ENCODE data around the gene UBIAD1.

Gene UBIAD1

GRCh38 chr1:11330411-11330810 lies 57.4 kb downstream of the UBIAD1 start:
- DNase-seq (ENCODE audit: low spot score), result no peak
- TF ChIP-seq CTCF (IDR thresholded peaks at IDR 0.05; ENCODE audit: extremely low read depth, missing control alignments), result no peak

DNA sequence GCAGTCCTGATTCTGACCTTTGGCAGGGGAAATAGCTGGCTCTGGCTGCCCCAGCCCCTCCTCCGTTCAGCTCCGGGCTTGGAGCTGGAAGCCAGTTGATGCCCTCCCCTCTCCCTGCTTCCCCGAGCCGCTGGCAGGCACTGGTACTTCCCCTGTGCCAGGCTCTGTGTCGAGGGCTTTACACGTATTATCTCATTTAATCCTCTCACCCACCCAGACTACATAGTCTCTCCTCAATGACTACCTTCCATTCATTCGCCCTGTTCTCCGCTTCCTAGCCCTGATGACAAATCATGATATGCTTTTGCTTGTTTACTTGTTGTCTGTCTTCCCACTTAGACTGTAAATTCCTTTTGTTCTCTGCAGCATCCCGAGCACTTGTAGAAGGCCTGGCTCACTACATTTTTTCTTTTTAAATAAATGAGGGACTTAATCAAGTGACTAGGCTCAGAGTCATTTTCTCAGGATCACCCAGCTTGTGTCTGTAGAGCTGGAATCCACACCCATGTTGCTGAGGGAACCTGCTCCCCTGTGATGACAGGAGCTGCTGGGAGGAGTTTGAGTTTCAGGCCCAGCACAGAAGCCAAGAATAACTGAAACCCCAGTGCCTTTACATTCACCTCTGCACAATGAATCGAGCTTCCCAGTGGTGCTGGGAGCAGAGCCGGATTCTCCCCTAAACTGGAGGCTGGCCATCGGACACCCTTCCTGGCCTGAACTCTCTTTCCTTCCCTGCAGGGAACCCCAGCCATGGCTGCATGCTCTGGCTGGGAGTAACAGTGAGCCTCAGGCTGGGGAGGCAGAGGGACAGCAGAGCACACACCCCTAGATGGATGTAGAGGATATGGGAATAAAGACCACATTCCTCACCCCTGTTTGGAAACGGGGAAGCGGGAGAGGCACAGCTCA lies 58.3 kb downstream of the UBIAD1 start:
- DNase-seq (ENCODE audit: low spot score), result no peak
- TF ChIP-seq CTCF (IDR thresholded peaks at IDR 0.05; ENCODE audit: extremely low read depth, missing control alignments), result no peak

DNA sequence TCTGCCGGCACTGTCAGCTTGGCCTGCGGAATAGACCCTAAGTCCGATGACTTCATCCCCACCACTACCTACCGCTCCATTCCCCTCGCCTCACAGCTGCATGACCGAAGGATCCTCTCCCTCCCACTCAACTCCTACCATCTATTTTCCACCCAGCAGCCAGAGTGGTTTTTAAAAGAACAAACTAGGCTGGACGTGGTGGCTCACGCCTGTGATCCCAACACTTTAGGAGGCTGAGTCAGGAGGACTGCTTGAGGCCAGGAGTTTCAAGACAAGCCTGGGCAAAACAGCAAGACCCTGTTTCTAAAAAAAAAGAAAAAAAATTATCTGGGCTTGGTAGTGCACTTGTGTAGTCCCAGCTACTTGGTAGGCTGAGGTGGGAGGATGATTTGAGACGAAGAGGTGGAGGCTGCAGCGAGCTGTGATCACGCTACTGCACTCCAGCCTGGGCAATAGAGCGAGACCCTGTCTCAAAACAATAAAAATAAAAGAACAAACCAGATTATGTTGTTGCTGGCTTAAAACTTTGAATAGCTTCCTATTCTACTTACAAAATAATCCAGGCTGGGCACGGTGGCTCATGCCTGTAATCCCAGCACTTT lies 59.0 kb downstream of the UBIAD1 start:
- TF ChIP-seq CTCF (IDR thresholded peaks at IDR 0.05; ENCODE audit: extremely low read depth, missing control alignments), result no peak
- no peak for DNase-seq (ENCODE audit: low spot score)

- no peak for TF ChIP-seq CTCF (IDR thresholded peaks at IDR 0.05; ENCODE audit: extremely low read depth, missing control alignments)
- DNase-seq (ENCODE audit: low spot score), result no peak
Observed at GRCh38 chr1:11333631-11334030, 60.6 kb downstream of the UBIAD1 start.

DNA sequence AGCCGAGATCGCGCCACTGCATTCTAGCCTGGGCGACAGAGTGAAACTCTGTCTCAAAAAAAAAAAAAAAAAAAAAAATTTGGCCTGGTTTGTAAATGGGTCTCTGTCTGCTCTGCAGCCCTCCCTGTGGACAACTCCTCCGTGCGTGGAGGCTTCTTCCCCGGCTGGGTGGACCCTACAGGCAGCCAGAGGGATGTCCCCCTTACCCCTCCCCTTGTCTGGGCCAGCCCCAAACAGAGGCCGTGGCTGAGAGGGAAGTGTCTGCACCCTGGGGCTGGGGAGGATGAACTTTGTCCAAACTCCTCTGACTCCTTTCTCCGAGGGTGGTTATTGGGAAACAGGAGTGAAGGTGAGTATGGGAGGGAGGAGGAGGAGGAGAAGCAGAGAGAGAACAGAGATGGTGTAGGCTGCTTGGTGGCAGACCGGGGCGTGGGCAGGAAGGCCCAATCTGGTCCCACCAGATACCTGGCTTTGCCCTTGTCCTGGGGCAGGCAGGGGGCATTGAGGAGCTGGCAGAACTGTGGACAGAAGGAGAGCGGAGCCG lies 61.3 kb downstream of the UBIAD1 start:
- no peak for DNase-seq (ENCODE audit: low spot score)
- TF ChIP-seq CTCF (IDR thresholded peaks at IDR 0.05; ENCODE audit: extremely low read depth, missing control alignments), result no peak

DNA sequence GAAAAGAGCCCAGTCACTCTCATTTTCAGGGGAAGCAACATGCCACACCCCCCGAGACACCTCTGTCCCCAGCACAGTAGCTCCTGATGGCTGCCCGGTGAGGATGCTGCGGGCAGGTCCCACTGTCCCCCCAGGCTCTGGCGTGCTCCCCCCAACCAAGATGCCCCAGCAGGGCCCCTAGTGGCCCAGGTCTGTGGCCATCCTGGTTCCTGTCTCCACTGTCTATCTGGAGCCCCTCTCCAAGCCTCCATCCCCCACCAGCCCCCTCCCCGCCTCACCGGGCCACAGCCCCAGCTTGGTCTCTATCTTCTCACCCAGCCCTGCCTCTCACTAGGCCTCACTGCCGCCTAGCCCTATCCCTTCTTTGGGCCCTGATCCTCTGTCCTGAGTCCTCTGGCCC lies 61.8 kb downstream of the UBIAD1 start:
- DNase-seq (ENCODE audit: low spot score), result no peak
- TF ChIP-seq CTCF (IDR thresholded peaks at IDR 0.05; ENCODE audit: extremely low read depth, missing control alignments), result no peak

- TF ChIP-seq CTCF (IDR thresholded peaks at IDR 0.05; ENCODE audit: extremely low read depth, missing control alignments), result no peak
- peak; percentile 81 for DNase-seq (ENCODE audit: low spot score)
Observed at GRCh38 chr1:11335417-11336056, 62.5 kb downstream of the UBIAD1 start.

Measured in GM20000 (cell line).